Caco-2 (cell line): ENCODE measurements around the gene KLK1. TPM values are rescaled to one million over a fixed set of nuclear protein-coding genes. Genes with fewer than 3 reads are reported as not detected.

ENCODE experiments used
- BruUV-seq: library from RNA; stranded (reverse); fragments of 400-500 nt; replicated peaks from 2 replicates; lab custom pipeline; 2021; lab: Mats Ljungman, UMichigan
- CTCF ChIA-PET: fragments of 300-600 bp; sonication (Branson Sonifier 250); formaldehyde crosslinking; loops from one replicate; lab custom pipeline; 2022; ENCODE audit warnings: antibody characterized with exemption; lab: Charles Lee
- POLR2A ChIA-PET: fragments of 300-600 bp; sonication (Branson Sonifier 250); formaldehyde crosslinking; loops from one replicate; lab custom pipeline; 2022; ENCODE audit warnings: antibody characterized with exemption; lab: Charles Lee
- DNase-seq, 2 experiments: peaks; one replicate each; pipeline versions ENCODE4 v3.0.0 to v3.0.0-alpha.2; 2020 to 2022
- H3K27me3 ChIP-seq: replicated peaks from 2 replicates; pipeline ENCODE4 v1.6.0; 2011; ENCODE audit warnings: low read length; ENCODE audit not compliant: control insufficient read depth, insufficient read depth
- H3K36me3 ChIP-seq: 2 replicates; pipeline ENCODE4 v1.5.1; 2011; ENCODE audit warnings: low read length; ENCODE audit not compliant: control insufficient read depth, insufficient read depth
- H3K4me1 ChIP-seq: fragments of 250-450 bp; sonication (Bioruptor Pico); 2 replicates; pipeline ENCODE4 v1.5.1; 2020; ENCODE audit warnings: mild to moderate bottlenecking
- H3K4me3 ChIP-seq: 2 replicates; pipeline ENCODE4 v1.5.1; 2011; ENCODE audit warnings: low read depth, mild to moderate bottlenecking, control low read depth, low read length
- H3K9me3 ChIP-seq: fragments of 250-450 bp; sonication (Bioruptor Pico); 2 replicates; pipeline ENCODE4 v1.5.1; 2020; ENCODE audit warnings: mild to moderate bottlenecking, moderate library complexity
- H3K27ac Mint-ChIP-seq: one replicate; pipeline ENCODE4 v1.8.0; 2022; ENCODE audit warnings: mixed read lengths; ENCODE audit not compliant: unreplicated experiment
- H3K27me3 Mint-ChIP-seq: one replicate; pipeline ENCODE4 v1.8.0; 2022; ENCODE audit warnings: mixed read lengths; ENCODE audit not compliant: insufficient read depth, unreplicated experiment
- H3K36me3 Mint-ChIP-seq: one replicate; pipeline ENCODE4 v1.8.0; 2022; ENCODE audit warnings: mild to moderate bottlenecking, mixed read lengths; ENCODE audit not compliant: insufficient read depth, unreplicated experiment
- H3K4me1 Mint-ChIP-seq: one replicate; pipeline ENCODE4 v1.8.0; 2022; ENCODE audit warnings: low read depth, mixed read lengths; ENCODE audit not compliant: unreplicated experiment
- H3K4me3 Mint-ChIP-seq: one replicate; pipeline ENCODE4 v1.8.0; 2022; ENCODE audit warnings: mild to moderate bottlenecking, moderate library complexity, mixed read lengths; ENCODE audit not compliant: unreplicated experiment
- H3K9me3 Mint-ChIP-seq: one replicate; pipeline ENCODE4 v1.8.0; 2022; ENCODE audit warnings: mixed read lengths; ENCODE audit not compliant: unreplicated experiment
- CTCF ChIP-seq, 2 experiments: fragments of 200-600 bp in 1 of 2; IDR thresholded peaks; 1 replicate in 1 of 2; 2 replicates in 1 of 2; pipeline versions ENCODE4 v1.5.1 to v1.8.0; 2011 to 2022; ENCODE audit warnings: antibody characterized with exemption in 1 of 2, control low read depth in 1 of 2, inconsistent platforms in 1 of 2, low read depth in 1 of 2, low read length in 1 of 2, mild to moderate bottlenecking in 1 of 2, moderate library complexity in 1 of 2; ENCODE audit not compliant: insufficient read depth in 1 of 2, severe bottlenecking in 1 of 2, unreplicated experiment in 1 of 2
- intact Hi-C: fragments of 100-400 bp; cut with micrococcal nuclease; formaldehyde crosslinking; loops from one replicate; pipeline ENCODE4 v1.10.0; 2022; ENCODE audit not compliant: unreplicated experiment
- total RNA-seq: library from RNA; stranded (reverse); gene quantifications from 2 replicates; pipeline ENCODE4 v1.2.3, GENCODE V29; 2022

KLK1 gene
- total RNA-seq, 1 experiment from 2014 or later: 0.73 TPM

- Mint-ChIP-seq H3K27me3 (peaks cover 25% of the 10 kb centered on the region), H3K36me3 (peaks cover 4% of the 10 kb centered on the region), H3K4me3 (no peak overlapping the region), H3K4me1 (peaks cover 15% of the 10 kb centered on the region), H3K9me3 (no peaks in the 10 kb centered on the region), H3K27ac (no peak overlapping the region)
- BruUV-seq: no TSS peak
- intact Hi-C loops: no loop called here
- ChIA-PET CTCF (no interaction called here), POLR2A (no interaction called here)
- Histone ChIP-seq H3K36me3 (no peaks in the 10 kb centered on the region), H3K4me1 (peaks cover 10% of the 10 kb centered on the region), H3K4me3 (no peak overlapping the region), H3K9me3 (no peaks in the 10 kb centered on the region), H3K27me3 (no peaks in the 10 kb centered on the region; the same call in 1 of the 2 replicates)
- no peak for DNase-seq
- no peak for TF ChIP-seq CTCF (IDR thresholded peaks at IDR 0.05; ENCODE audit: insufficient read depth in 1 of 2, low read depth in 1 of 2, low read length in 1 of 2, severe bottlenecking in 1 of 2, unreplicated experiment in 1 of 2)
Measured at GRCh38 chr19:50822661-50823208, 852 bp downstream of the KLK1 start.

- Mint-ChIP-seq H3K27me3 (peaks cover 19% of the 10 kb centered on the region), H3K36me3 (peaks cover 3% of the 10 kb centered on the region), H3K9me3 (no peaks in the 10 kb centered on the region), H3K4me1 (peaks cover 15% of the 10 kb centered on the region), H3K27ac (no peak overlapping the region), H3K4me3 (no peak overlapping the region)
- Histone ChIP-seq H3K4me1 (peaks cover 10% of the 10 kb centered on the region), H3K4me3 (no peak overlapping the region), H3K27me3 (peaks cover 2% of the 10 kb centered on the region; the same call in 1 of the 2 replicates), H3K36me3 (no peaks in the 10 kb centered on the region; the same call in 1 of the 2 replicates), H3K9me3 (no peaks in the 10 kb centered on the region)
- no peak for DNase-seq
- no peak for TF ChIP-seq CTCF (IDR thresholded peaks at IDR 0.05; ENCODE audit: insufficient read depth in 1 of 2, low read depth in 1 of 2, low read length in 1 of 2, severe bottlenecking in 1 of 2, unreplicated experiment in 1 of 2)
- intact Hi-C loops: no loop called here
- no TSS peak for BruUV-seq
- ChIA-PET CTCF (no interaction called here), POLR2A (no interaction called here)
Measured at GRCh38 chr19:50821622-50822021, 2.0 kb downstream of the KLK1 start.

GRCh38 chr19:50821248-50821612 is 2.4 kb downstream of the KLK1 start:
- DNase-seq: no peak
- Histone ChIP-seq H3K27me3 (peaks cover 2% of the 10 kb centered on the region; the same call in 1 of the 2 replicates), H3K4me3 (no peak overlapping the region), H3K36me3 (no peaks in the 10 kb centered on the region; the same call in 1 of the 2 replicates), H3K4me1 (peaks cover 10% of the 10 kb centered on the region), H3K9me3 (no peaks in the 10 kb centered on the region)
- POLR2A ChIA-PET: no interaction called here
- Mint-ChIP-seq H3K27ac (no peak overlapping the region), H3K27me3 (peaks cover 16% of the 10 kb centered on the region), H3K9me3 (no peaks in the 10 kb centered on the region), H3K4me3 (peak overlapping the region; percentile 62), H3K36me3 (peaks cover 2% of the 10 kb centered on the region), H3K4me1 (peaks cover 15% of the 10 kb centered on the region)
- TF ChIP-seq CTCF (IDR thresholded peaks at IDR 0.05; ENCODE audit: insufficient read depth in 1 of 2, low read depth in 1 of 2, low read length in 1 of 2, severe bottlenecking in 1 of 2, unreplicated experiment in 1 of 2): no peak
- intact Hi-C loops: no loop called here
- no TSS peak for BruUV-seq
- CTCF ChIA-PET: interaction anchor here (1.1 kb wide), 1 partner anchor 101 kb away, joined by 3 read pairs; no protein-coding TSS in a partner anchor
